HG03139 (cell line): ENCODE data around the gene FOXK1.
"Not testable (repeated sequence)": the region's sequence is repeated elsewhere in the genome, so short reads cannot be mapped to it uniquely, and the experiment has no call there.

ENCODE experiments used
- ATAC-seq: cut with Tn5 transposase; IDR thresholded peaks from one replicate; pipeline ENCODE4 v1.9.1; 2021; ENCODE audit not compliant: unreplicated experiment

FOXK1 gene

DNA sequence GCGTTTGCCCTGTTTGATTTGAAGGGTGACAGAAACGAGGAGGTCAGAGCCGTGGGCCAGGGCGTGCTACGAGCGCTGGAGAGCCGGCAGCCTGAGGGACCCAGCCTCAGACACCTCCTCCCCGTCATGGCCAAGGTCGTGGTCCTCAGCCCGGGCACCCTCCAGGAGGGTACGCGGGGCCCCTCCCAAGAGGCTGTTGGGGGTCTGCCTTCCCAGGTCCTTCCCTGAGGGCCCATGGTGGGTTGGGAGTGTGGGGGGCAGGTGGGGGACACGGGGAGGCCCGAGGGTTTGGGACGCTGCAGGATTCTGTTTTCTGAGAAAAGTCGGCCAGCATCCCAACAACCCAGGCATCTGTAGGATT is 101.2 kb downstream of the FOXK1 start:
- ATAC-seq, result no peak

DNA sequence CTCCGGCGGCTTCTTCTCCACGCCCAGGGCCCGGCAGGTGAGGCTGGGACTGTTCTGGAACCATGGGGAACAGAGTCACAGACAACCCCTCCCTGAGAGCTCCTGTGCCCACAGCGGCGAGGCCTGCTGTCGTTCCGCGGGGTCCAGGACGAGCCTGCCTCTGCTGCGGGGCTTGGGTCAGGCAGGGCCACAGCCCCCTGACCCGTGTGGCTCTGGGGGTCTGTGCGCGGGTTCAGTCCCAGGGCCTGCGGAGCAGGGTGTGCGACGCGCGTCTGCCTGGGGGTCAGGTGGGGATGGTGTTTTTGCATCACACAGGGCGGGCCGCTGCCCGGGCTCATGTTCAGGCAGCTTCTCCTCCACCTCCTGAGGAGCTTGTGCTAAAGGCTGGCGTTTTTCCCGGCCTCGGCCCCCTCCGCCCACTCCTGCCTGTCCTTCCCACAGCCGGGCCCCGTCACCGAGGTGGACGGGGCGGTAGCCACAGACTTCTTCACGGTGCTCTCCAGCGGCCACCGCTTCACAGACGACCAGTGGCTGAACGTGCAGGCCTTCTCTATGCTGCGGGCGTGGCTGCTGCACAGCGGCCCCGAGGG is 101.8 kb downstream of the FOXK1 start:
- no peak for ATAC-seq

DNA sequence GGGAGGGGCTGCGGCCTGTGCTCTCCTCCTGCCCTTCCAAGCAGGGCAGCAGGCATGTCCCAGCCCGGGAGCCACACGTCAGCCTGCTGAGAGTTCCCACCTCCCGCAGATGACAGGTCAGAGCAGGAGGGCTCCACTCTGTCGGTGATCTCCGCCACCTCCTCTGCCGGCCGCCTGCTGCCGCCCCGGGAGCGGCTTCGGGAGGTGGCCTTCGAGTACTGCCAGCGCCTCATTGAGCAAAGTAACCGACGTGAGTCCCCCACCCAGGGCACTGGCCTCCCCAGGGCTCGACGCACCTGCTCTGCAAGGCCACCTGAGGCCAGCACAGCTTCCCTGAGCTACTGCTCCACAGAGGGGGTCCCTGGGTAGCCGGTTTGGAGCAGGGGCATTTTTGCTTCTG is 102.7 kb downstream of the FOXK1 start:
- ATAC-seq, result no peak

DNA sequence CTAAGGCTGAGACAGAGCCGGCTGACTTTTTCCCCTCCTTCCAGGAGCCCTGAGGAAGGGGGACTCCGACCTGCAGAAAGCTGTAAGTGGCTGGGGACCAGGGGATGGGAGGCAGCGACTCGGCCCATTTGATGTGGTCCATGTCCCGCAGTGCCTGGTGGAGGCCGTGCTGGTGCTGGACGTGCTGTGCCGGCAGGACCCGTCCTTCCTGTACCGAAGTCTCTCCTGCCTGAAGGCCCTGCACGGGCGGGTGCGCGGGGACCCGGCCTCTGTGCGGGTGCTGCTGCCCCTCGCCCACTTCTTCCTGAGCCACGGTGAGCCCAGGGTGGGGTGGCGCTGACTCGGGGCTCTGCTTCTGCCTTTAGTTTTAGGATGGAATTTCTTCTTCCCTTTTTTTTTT is 103.3 kb downstream of the FOXK1 start:
- ATAC-seq, result no peak

DNA sequence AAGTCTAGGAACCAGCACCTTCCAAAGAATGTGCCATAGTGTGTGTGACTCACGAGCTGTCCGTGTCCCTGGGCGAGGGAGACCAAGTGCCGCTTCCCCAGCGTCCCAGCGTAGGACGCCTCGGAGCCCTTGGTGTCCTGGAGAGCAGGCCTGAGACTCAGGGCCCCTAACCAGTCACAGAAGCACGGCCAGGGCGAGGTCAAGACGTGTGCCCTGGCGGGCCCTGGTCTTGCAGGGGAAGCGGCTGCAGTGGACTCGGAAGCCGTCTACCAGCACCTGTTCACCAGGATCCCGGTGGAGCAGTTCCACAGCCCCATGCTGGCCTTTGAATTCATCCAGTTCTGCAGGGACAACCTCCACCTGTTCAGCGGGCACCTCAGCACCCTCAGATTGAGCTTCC is 103.9 kb downstream of the FOXK1 start:
- no peak for ATAC-seq

DNA sequence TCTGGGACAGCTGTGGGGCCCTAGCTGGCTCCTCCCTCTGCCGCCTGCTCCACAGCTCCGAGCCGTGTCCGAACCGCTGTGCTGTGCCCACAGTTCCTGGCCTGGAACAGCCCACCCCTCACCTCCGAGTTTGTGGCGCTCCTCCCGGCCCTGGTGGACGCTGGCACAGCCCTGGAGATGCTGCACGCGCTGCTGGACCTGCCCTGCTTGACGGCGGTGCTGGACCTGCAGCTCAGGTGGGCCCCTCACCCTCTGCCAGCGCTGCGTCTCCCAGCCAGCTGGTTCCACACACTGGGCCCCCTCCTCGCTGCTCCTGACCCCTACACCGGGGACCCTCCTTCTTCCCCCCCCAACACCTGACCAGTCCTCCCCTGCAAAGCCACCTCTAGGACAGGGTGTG is 105.4 kb downstream of the FOXK1 start:
- no peak for ATAC-seq

DNA sequence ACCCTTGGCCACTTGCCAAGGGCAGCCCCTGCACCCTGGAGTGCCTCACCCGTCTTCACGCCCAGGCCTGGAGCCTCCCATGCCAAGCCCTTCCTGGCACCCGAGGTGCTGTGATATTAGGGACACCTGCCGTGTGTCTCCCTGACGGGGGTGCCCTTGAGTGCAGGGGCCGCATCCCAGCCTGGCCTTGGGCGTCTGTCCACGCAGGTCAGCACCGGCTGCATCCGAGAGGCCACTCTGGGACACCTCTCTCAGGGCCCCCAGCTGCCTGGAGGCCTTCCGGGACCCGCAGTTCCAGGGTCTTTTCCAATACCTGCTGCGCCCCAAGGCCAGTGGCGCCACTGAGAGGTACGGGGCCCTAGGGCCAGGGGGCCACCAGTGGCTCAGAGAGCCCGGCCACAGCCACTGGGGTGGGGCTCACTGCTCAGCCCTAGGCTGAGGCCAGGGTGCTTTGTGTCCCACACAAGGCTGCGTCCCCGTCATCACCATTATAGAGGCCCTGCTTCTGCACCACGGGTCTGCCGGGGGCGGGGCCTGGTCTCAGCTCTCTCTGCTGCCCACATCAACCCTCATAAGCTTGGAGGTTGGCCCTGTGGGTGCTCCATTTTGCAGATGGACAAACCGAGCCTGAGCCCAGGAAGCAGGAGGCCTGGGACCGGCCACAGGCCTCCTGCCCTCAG is 106.0 kb downstream of the FOXK1 start:
- no peak for ATAC-seq

DNA sequence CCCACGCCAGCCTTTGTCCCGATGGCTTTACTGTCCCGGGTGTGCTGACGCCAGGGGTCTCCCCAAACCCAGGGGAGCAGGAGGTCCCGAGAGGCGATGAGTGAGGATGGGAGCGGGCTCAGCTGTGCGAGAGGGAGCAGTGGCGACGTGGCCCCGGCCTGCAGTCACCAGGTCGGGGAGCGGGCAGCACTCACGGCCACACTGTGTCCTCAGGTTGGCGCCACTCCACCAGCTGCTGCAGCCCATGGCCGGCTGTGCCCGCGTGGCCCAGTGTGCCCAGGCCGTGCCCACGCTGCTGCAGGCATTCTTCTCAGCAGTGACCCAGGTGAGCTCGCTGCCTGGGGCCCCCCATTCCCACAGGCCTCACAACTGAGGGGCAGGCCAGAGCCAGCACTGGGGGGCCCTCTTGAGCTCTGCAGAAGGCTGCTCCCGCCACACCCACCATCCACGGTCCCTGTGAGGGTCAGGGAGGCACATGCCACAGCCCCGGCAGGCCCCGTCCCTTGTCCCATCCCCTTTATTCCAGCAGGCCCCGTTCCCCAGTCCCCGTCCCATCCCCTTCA is 106.6 kb downstream of the FOXK1 start:
- ATAC-seq, result no peak

DNA sequence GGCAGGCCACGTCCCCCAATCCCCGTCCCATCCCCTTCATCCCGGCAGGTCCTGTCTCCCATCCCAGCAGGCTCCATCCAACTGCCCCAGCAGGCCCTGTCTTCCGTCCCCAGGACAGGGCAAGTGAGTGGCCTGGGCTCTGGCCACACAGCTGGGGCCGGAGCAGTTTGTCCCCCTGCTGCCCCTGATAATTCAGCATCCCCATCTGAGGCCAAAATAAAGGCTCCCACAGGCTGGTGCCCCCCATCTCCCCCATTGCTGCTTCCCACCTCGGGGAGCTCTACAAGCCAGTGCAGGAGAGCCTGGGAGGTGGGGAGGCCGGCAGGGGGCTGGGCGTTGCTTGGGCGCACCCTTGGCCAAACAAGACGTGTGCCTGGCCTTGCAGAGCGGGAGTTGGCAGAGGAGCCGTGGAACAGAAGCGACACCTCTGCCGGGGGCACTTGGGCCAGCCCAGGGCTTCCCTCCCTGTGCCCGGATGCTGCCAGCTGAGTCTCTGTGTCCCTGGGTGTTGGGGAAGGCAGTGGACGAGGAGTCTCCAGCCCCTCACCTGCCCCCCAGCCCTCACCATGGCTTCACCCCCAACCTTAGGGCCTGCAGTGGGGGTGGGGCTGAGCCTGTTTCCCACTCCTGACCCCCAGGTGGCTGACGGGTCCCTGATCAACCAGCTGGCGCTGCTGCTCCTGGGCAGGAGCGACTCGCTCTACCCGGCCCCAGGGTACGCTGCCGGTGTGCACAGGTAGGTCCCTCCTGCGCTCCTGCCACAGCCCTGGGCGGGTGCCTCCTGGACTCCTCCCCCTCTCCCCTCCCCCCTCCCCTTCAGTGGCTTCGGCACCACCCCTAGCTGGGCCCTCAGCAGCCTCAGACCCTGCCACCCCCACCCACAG is 107.3 kb downstream of the FOXK1 start:
- ATAC-seq, result no peak

DNA sequence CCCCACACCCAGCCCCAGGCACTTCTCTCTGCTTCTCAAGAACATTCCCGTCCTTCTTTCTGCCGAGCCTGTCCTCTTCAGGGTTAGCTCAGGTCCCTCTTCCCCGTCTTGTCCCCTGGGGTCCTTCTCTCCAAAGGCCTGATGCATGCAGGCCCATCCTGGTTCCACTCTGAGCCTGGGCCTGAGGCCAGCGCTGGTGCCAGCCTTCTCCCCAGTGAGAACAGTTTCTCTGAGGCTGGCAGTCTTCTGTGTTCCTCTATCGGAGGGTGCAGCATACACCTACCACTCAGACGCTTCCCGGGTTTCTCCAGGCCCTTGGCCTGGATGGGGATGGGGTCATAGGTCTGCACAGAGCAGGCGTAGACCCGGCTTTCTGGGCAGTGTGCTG is 108.0 kb downstream of the FOXK1 start:
- ATAC-seq, result no peak

DNA sequence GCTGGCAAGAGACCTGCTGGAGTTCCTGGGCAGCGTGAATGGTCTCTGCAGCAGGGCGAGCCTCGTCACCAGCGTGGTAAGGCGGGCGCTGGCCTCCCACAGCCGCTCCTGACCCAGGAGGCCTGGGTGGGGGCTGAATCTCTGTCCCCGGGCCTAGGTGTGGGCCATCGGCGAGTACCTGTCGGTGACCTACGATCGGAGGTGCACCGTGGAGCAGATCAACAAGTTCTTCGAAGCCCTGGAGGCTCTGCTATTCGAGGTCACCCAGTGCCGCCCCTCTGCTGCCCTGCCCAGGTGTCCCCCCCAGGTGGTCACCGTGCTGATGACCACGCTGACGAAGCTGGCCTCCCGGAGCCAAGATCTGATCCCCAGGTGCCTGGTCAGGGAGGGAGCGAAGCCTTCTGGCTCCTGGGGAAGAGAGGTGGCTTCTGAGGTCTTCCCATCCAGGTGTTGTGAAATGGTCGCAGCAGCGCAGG is 108.5 kb downstream of the FOXK1 start:
- no peak for ATAC-seq

DNA sequence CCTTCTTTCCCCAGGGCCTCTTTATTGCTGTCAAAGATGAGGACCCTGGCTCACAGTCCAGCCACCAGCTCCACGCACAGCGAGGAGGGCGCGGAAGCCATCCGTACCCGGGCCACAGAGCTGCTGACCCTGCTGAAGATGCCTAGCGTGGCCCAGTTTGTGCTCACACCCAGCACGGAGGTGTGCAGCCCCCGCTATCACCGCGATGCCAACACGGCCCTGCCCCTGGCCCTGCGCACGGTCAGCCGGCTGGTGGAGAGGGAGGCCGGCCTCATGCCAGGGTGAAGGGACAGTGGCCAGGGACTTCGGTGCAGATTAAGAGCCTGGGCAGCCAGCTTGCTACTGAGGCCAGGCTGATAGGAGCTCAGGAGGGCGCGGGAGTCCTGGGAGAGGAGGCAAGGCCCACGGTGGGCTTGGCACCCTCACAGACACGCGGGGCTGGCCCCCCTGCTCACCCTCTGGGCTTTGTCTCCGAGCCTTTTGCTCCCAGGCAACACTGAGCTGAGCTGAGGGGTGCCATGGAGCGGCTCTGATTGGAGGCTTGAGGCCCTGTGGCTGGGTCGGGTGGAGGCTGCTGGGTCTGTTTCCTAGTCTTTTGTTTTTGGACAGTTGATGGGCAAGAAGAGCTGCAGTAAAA is 109.1 kb downstream of the FOXK1 start:
- no peak for ATAC-seq

DNA sequence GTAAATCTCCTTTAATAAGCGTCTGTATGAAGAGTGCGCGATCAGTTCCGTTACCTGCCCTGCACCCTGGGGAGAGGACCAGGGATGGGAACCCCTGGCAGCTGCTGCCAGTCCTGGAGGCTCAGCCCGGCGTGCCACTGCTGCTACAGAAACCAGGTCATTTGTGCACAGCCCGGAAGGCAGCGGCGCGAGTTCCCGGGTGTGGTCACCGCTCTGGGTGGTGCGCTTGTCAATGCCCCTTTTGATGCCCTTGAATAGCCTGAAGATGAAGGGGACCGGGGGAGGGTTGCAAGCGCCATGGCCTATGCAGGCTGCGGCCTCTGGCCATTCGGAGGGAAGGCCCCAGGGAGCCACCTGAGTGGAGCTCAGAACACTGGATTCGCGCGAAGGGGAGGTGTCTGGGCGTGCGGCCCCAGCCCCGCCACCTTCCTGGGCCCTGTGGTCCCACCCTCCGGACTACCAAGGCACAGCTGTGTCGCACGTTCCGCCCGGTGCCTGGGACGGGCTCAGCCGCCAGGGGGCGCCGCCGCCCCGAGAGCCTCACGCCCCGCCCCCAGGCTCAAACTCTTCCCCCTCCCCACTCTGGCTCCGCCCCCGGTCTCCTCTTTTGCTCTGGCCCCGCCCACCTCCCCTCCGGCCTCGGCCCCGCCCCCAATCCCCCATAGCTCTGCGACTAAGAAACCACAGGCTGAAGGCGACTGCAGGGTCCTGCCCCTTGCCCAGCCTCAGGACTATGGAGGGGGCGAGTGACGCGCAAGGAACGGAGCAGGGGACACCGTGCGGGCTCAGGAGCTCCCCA is 109.8 kb downstream of the FOXK1 start:
- no peak for ATAC-seq

DNA sequence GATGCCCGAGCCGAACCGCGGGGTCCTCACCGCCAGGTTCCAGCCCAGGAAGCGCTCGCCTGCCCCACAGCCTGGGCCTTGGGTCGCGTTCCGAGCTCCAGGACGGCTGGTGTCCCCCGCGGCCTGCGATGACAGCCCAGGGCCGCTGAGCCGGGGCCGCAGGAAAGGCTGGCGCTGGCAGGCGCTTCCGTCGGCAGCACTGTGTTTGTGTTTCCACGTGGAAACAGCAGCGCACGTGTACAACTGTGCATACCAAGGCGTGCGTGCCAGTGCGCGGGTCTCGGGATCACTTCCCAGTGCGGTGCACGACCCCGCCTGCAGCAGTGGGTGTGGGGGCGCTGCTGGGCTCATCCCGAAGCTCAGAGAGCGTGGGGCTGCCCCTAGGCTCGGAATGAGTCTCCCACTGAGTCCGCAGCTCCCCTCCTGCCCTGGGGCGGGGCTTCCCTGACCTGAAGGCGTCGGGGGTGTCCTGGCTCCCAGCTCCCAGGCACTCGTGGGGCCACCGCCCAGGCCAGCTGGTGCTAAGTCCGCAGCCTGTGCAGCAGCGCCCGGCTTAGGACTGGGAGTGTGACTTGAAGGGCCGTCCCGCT is 110.5 kb downstream of the FOXK1 start:
- ATAC-seq, result no peak

DNA sequence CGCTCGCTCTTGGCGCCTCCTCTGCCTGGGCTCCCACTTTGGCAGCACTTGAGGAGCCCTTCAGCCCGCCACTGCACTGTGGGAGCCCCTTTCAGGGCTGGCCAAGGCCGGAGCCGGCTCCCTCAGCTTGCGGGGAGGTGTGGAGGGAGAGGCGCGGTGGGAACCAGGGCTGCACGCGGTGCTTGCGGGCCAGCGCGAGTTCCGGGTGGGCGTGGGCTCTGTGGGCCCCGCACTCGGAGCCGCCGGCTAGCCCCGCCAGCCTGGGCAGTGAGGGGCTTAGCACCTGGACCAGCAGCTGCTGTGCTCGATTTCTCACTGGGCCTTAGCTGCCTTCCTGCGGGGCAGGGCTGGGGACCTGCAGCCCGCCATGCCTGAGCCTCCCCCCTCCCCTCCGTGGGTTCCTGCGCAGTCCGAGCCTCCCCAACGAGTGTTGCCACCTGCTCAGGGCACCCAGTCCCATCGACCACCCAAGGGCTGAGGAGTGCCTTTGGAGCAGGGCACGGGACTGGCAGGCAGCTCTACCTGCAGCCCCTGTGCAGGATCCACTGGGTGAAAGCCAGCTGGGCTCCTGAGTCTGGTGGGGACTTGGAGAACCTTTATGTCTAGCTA is 111.4 kb downstream of the FOXK1 start:
- ATAC-seq, result not testable (repeated sequence)

DNA sequence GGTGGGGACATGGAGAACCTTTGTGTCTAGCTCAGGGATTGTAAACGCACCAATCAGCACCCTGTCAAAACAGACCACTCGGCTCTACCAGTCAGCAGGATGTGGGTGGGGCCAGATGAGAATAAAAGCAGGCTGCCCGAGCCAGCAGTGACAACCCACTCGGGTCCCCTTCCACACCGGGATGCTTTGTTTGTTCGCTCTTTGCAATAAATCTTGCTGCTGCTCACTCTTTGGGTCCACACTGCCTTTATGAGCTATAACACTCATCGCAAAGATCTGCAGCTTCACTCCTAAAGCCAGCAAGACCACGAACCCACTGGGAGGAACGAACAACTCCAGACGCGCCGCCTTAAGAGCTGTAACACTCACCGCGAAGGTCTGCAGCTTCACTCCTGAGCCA is 112.1 kb downstream of the FOXK1 start:
- ATAC-seq, result not testable (repeated sequence)

DNA sequence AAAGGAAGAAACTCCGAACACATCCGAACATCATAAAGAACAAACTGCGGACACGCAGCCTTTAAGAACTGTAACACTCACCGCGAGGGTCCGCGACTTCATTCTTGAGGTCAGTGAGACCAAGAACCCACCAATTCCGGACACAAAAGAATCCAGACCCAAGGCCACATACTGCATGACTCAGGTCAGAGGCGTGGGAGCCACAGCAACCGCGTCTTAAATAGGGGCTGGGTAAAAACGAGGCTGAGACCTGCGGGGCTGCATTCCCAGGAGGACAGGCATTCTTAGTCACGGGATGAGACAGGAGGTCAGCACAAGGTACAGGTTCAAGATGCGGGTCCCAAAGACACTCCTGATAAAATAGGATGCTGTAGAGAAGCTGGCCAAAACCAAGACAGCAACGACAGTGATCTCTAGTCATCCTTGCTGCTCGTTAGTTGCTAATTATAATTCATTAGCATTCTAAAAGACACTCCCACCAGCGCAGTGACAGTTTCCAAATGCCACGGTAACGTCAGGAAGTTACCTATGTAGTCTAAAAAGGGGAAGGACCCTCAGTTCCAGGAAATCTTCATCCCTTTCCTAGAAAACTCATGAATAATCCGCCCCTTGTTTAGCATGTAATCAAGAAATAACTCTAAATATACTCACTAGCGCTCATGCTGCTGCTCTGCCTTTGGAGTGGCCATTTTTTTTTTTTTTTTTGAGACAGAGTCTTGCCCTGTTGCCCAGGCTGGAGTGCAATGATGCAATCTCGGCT is 112.7 kb downstream of the FOXK1 start:
- no peak for ATAC-seq

DNA sequence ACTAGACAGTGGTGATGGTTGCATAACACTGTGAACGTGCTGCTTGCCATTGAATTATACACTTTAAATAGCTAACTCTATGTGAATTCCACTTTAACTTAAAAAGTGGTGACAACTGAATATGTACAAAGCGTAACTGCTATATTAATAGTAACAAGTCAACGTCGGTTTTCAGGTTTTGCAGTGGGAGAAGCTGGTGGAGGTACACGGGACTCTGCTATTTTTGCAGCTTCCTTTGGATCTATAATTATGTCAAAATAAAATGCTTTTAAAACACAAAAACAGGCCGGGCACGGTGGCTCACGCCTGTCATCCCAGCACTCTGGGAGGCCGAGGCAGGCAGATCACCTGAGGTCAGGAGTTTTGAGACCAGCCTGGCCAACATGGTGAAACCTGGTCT is 114.4 kb downstream of the FOXK1 start:
- ATAC-seq, result no peak
